ENCODE measurements around the gene VCL. TPM values are rescaled to one million over a fixed set of nuclear protein-coding genes. Genes with fewer than 3 reads are reported as not detected.

Gene VCL
- total RNA-seq, 2 donors from 2014 or later, result 346 to 348 TPM

- Histone ChIP-seq H3K27me3 (replicated peaks; ENCODE audit: insufficient read depth) (no peaks in the 10 kb centered on the region), H3K36me3 (no peaks in the 10 kb centered on the region), H3K4me3 (peak within 1 kb of the TSS; percentile 92), H3K27ac (peak within 1 kb of the TSS; percentile 83 to 89), H3K4me1 (ENCODE audit: control insufficient read depth in 1 of 2, low read depth in 2 of 2) (peaks cover 29 to 37% of the 10 kb centered on the region in 2 donors), H3K9me3 (no peaks in the 10 kb centered on the region)
- TF ChIP-seq CTCF (IDR thresholded peaks at IDR 0.05), result peak; percentile 26
- ATAC-seq (ENCODE audit: insufficient number of reproducible peaks, low FRiP score, low read depth) (peak; percentile 92), DNase-seq (ENCODE audit: low spot score) (peak; percentile 100)
Measured at GRCh38 chr10:74150990-74151878, 153.3 kb downstream of the VCL start, which contains the start of gene ADK. TSS of gene ADK (plus strand) at chr10:74151221. CDS start at chr10:74151279, 58 bp downstream.

GRCh38 chr10:74151879-74152722 is 154.2 kb downstream of the VCL start:
- TF ChIP-seq CTCF (IDR thresholded peaks at IDR 0.05), result no peak
- Histone ChIP-seq H3K27me3 (replicated peaks; ENCODE audit: insufficient read depth) (no peaks in the 10 kb centered on the region), H3K4me3 (peak overlapping the region; percentile 92), H3K4me1 (ENCODE audit: control insufficient read depth in 1 of 2, low read depth in 2 of 2) (peaks cover 29 to 37% of the 10 kb centered on the region in 2 donors), H3K36me3 (no peaks in the 10 kb centered on the region), H3K27ac (peak overlapping the region; percentile 83 to 89), H3K9me3 (no peaks in the 10 kb centered on the region)
- ATAC-seq (ENCODE audit: insufficient number of reproducible peaks, low FRiP score, low read depth) (no peak), DNase-seq (ENCODE audit: low spot score) (no peak)

- H3K27ac ChIP-seq, result no peak overlapping the region
- H3K4me3 ChIP-seq, result peak overlapping the region; percentile 2
- no peaks in the 10 kb centered on the region for H3K36me3 ChIP-seq
- peaks cover 29 to 37% of the 10 kb centered on the region in 2 donors for H3K4me1 ChIP-seq (ENCODE audit: control insufficient read depth in 1 of 2, low read depth in 2 of 2)
- no peak for DNase-seq (ENCODE audit: low spot score)
- ATAC-seq (ENCODE audit: insufficient number of reproducible peaks, low FRiP score, low read depth), result no peak
- no peaks in the 10 kb centered on the region for H3K27me3 ChIP-seq (replicated peaks; ENCODE audit: insufficient read depth)
- TF ChIP-seq CTCF (IDR thresholded peaks at IDR 0.05), result peak; percentile 57
- H3K9me3 ChIP-seq, result no peaks in the 10 kb centered on the region
Measured at GRCh38 chr10:74153123-74153522, 155.2 kb downstream of the VCL start.

GRCh38 chr10:74153676-74154075 is 155.8 kb downstream of the VCL start:
- peak overlapping the region; percentile 2 for H3K4me3 ChIP-seq

More at GRCh38 chr10:74153676-74154075, 155.8 kb downstream of the VCL start:
- Histone ChIP-seq H3K36me3 (no peaks in the 10 kb centered on the region), H3K4me1 (ENCODE audit: control insufficient read depth in 1 of 2, low read depth in 2 of 2) (peaks cover 29 to 37% of the 10 kb centered on the region in 2 donors), H3K27ac (no peak overlapping the region), H3K27me3 (replicated peaks; ENCODE audit: insufficient read depth) (no peaks in the 10 kb centered on the region), H3K9me3 (no peaks in the 10 kb centered on the region)
- TF ChIP-seq CTCF (IDR thresholded peaks at IDR 0.05), result no peak
- ATAC-seq (ENCODE audit: insufficient number of reproducible peaks, low FRiP score, low read depth) (no peak), DNase-seq (ENCODE audit: low spot score) (no peak)
